HG03159 (cell line): ENCODE data around the gene FOXP1.

Source experiments
- ATAC-seq: cut with Tn5 transposase; IDR thresholded peaks from one replicate; pipeline ENCODE4 v1.9.1; 2021; ENCODE audit warnings: mild to moderate bottlenecking, moderate library complexity; ENCODE audit not compliant: unreplicated experiment

FOXP1 gene

GRCh38 chr3:71095511-71096291, 487.8 kb downstream of the FOXP1 start:
- no peak for ATAC-seq

GRCh38 chr3:71094658-71095209, 488.8 kb downstream of the FOXP1 start:
- ATAC-seq: no peak

- ATAC-seq: no peak
These were observed 490.9 kb downstream of the FOXP1 start for GRCh38 chr3:71092665-71093064.

- peak; percentile 33 for ATAC-seq
These were observed 493.3 kb downstream of the FOXP1 start for GRCh38 chr3:71090207-71090606.

GRCh38 chr3:71089271-71089847, 494.2 kb downstream of the FOXP1 start:
- ATAC-seq: no peak

- ATAC-seq: no peak
These were observed 494.8 kb downstream of the FOXP1 start for GRCh38 chr3:71088742-71089141.

- ATAC-seq: no peak
These were observed 495.4 kb downstream of the FOXP1 start for GRCh38 chr3:71088019-71088708.

GRCh38 chr3:71087143-71088018, 496.1 kb downstream of the FOXP1 start:
- ATAC-seq: peak; percentile 92

GRCh38 chr3:71086777-71087142, 496.8 kb downstream of the FOXP1 start:
- ATAC-seq: no peak

- ATAC-seq: no peak
These were observed 499.8 kb downstream of the FOXP1 start for GRCh38 chr3:71083726-71084131.

- ATAC-seq: no peak
These were observed 500.7 kb downstream of the FOXP1 start for GRCh38 chr3:71082833-71083232.

- ATAC-seq: no peak
These were observed 502.9 kb downstream of the FOXP1 start for GRCh38 chr3:71080517-71081083.

GRCh38 chr3:71078723-71079525, 504.6 kb downstream of the FOXP1 start:
- ATAC-seq: no peak

- ATAC-seq: no peak
These were observed 505.3 kb downstream of the FOXP1 start for GRCh38 chr3:71078199-71078598.

GRCh38 chr3:71077070-71077469, 506.5 kb downstream of the FOXP1 start:
- ATAC-seq: no peak

- ATAC-seq: no peak
These were observed 507.0 kb downstream of the FOXP1 start for GRCh38 chr3:71076361-71077002.

GRCh38 chr3:71075494-71075893, 508.0 kb downstream of the FOXP1 start:
- ATAC-seq: no peak

- no peak for ATAC-seq
These were observed 509.1 kb downstream of the FOXP1 start for GRCh38 chr3:71074423-71074822.

- no peak for ATAC-seq
These were observed 510.5 kb downstream of the FOXP1 start for GRCh38 chr3:71072986-71073385.
